ENCODE data around the gene FAM32A.

- TF ChIP-seq CTCF (IDR thresholded peaks at IDR 0.05) = no peak
- TF ChIP-seq POLR2A (IDR thresholded peaks at IDR 0.05) = no peak
Measured at GRCh38 chr19:16207063-16207462, 21.9 kb downstream of the FAM32A start.

Data from adrenal gland (tissue), 5 donors.